ENCODE results near the gene SUFU.

- TF ChIP-seq CTCF (IDR thresholded peaks at IDR 0.05): no peak
- TF ChIP-seq POLR2A (IDR thresholded peaks at IDR 0.05): no peak
Measured at GRCh38 chr10:102588875-102589274, 85.1 kb downstream of the SUFU start.
